Measurements from ENCODE around the gene CST3.
"Not testable (repeated sequence)": the region's sequence is repeated elsewhere in the genome, so short reads cannot be mapped to it uniquely, and the experiment has no call there.

Gene CST3

GRCh38 chr20:23627501-23627900 is 10.3 kb downstream of the CST3 start:
- no peak for FAIRE-seq

DNA sequence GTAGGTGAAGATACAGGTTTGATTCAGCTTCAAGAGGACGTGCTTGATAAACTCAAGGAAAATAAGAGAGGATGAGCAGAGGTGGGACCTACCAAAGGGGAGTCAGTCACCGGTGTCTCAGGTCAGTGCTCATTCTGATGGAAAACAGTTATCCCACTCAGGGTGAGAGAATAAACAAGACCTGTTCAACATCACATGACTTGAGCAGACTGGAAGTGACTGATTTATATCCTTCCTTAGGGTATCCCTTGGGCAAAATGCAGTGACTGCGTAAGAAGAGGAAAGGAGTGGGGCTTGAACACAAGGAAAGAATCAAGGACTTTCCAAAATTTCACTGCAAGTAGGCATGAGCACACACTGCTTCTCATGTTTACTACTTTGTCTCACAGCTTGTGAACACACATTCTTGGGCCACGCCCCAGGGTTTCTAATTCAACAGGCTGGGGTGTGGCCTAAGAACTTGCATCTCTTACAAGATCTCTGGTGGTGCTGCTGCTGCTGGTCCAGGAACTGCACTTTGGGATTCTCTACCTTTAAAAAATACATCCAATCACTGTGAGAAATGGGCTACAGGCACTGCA is 11.6 kb downstream of the CST3 start:
- FAIRE-seq, result no peak

- no peak for FAIRE-seq
Measured at GRCh38 chr20:23625236-23625964, 12.4 kb downstream of the CST3 start.

GRCh38 chr20:23624324-23624691 is 13.4 kb downstream of the CST3 start:
- FAIRE-seq, result no peak

- FAIRE-seq, result no peak
Measured at GRCh38 chr20:23623666-23624323, 14.0 kb downstream of the CST3 start.

- no peak for FAIRE-seq
Measured at GRCh38 chr20:23622839-23623343, 14.9 kb downstream of the CST3 start.

- FAIRE-seq, result not testable (repeated sequence)
Measured at GRCh38 chr20:23622401-23622800, 15.4 kb downstream of the CST3 start.

DNA sequence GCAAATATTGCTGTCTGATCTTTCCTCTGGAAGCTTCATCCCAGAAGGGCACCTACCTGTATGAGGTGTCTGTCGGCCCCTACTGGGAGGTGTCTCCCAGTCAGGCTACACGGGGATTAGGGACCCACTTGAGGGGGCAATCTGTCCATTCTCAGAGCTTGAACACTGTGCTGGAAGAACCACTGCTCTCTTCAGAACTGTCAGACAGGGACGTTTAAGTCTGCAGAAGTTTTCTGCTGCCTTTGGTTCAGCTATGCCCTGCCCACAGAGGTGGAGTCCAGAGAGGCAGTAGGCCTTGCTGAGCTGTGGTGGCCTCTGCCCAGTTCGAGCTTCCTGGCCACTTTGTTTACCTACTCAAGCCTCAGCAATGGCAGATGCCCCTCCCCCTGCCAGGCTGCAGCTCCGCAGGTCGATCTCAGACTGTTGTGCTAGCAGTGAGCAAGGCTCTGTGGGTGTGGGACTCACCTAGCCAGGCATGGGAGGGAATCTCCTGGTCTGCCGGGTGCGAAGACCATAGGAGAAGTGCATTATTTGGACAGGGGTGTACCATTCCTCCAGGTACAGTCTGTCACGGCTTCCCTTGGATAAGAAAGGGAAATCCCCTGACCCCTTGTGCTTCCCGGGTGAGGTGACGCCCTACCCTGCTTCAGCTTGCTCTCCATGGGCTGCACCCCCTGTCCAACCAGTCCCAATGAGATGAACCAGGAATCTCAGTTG is 16.9 kb downstream of the CST3 start:
- FAIRE-seq, result not testable (repeated sequence)

GRCh38 chr20:23614163-23614562 is 23.6 kb downstream of the CST3 start:
- no peak for FAIRE-seq

GRCh38 chr20:23613676-23614075 is 24.1 kb downstream of the CST3 start:
- FAIRE-seq, result no peak

- FAIRE-seq, result no peak
Measured at GRCh38 chr20:23612396-23612795, 25.4 kb downstream of the CST3 start.

DNA sequence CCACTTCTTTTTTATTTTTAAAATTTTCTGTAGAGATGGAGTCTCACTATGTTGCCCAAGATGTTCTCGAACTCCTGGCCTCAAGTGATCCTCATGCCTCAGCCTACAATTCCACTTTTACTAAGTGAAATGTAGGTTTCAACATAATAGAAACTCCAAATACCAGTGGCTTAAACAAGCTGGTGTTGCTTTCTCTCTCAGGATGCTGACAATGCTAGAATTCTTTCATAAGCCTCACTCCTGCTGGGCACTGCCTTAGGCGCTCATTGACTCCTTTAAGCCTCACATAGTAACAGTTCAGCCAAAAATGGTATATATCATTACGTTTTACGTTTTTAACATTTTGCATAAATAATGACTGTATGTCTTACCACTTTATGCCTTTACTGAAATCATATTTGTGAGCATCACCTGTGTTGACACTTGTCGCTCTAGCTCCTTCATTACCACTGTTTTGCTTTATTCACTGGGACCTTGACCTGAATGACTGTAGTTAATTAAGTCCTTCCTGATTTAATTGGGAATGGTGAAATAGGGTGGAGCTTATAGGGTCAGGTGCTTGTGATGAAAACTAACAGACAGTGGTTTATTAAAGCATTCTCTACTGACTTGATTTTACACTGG is 28.2 kb downstream of the CST3 start:
- no peak for FAIRE-seq

GRCh38 chr20:23608251-23608846 is 29.4 kb downstream of the CST3 start:
- FAIRE-seq, result no peak

GRCh38 chr20:23607497-23608245 is 30.1 kb downstream of the CST3 start:
- no peak for FAIRE-seq

DNA sequence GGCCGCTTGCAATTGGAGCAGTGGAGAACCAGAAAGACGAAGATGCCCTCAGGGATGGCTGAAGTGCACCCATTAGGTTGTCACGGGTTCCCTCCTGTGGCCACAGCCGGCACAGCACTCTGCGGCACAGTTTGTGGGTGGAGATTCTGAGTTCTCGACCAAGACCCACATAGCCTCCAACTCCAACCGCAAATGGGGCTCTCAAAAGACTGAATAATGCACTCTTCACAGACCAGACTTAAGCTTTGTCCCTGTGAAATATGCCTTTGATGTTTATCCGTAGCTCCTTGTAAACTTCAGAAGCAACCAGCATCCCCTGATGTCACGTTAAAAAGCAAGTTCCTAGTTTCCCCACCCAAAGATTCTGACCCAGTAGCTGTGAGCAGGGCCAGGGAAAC is 31.1 kb downstream of the CST3 start:
- FAIRE-seq, result no peak

- FAIRE-seq, result no peak
Measured at GRCh38 chr20:23605867-23606651, 31.7 kb downstream of the CST3 start, which contains the start of gene CST9. TSS of gene CST9 (minus strand) at chr20:23605917. CDS start at chr20:23605864, 53 bp downstream.

- no peak for FAIRE-seq
Measured at GRCh38 chr20:23604306-23604705, 33.4 kb downstream of the CST3 start.

DNA sequence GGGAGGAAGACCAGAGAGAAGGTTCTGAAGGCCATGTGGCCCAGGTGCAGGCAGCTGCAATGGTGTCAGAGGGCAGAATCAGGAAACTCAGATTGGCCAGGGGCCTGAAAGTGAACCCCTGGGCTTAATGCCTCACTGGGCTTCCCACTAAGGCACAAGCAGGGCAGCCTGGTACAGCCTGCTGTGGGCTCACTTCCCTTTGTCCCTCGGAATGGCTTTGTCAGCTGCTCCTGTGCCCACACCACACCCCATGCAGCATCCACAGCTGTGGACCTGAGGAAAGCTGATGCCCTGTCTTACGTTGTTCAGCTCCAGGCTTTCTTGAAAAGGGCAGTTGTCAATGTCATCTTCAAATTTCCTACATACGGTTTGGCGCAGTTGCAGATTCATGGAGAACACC is 34.4 kb downstream of the CST3 start:
- FAIRE-seq, result no peak

DNA sequence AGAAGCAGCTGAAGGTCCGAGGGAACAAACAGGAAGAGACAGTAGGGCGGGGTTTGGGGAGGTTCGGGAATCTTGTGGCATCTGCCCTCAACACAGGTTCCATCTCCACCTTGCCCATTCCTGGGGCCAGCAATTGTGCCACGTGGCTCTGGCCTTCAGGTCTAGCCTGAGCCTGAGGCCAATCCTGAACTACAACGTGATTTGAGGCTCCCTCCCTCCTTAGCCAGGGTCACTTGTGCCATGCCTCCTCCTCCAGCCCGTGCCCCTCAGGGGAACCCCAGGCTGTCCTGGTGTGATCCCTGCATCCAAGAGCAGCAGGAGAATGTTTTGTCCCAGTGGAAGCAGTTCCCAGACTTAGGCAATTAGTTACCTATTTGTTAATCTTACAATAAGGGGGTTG is 35.1 kb downstream of the CST3 start:
- FAIRE-seq, result no peak

GRCh38 chr20:23602241-23602640 is 35.5 kb downstream of the CST3 start:
- no peak for FAIRE-seq

- no peak for FAIRE-seq
Measured at GRCh38 chr20:23601715-23602114, 36.0 kb downstream of the CST3 start.

Data from endometrium (tissue), 2 donors.